Erythroblast (primary cell): Measurements from ENCODE around the gene BBIP1.

Experiments
- GATA1 ChIP-seq: IDR thresholded peaks from 2 replicates; pipeline ENCODE4 v1.6.1; 2011; ENCODE audit warnings: low read depth, mild to moderate bottlenecking, control low read depth, low read length, moderate library complexity
- POLR2A ChIP-seq: IDR thresholded peaks from 2 replicates; pipeline ENCODE4 v1.6.1; 2011; ENCODE audit warnings: mild to moderate bottlenecking, low read length

GRCh38 chr10:110852255-110852896 is 66.6 kb downstream of the BBIP1 start:
- TF ChIP-seq POLR2A (no peak), GATA1 (no peak)
